Calu3 (cell line): ENCODE results near the gene MINDY4. TPM values are rescaled to one million over a fixed set of nuclear protein-coding genes. Genes with fewer than 3 reads are reported as not detected.

Experiments
- BruUV-seq: library from RNA; stranded (reverse); fragments of 400-500 nt; replicated peaks from 2 replicates; lab custom pipeline; 2021; lab: Mats Ljungman, UMichigan
- CTCF ChIA-PET: fragments of 300-600 bp; sonication (Branson Sonifier 250); formaldehyde crosslinking; loops from one replicate; lab custom pipeline; 2022; ENCODE audit warnings: antibody characterized with exemption; lab: Charles Lee
- DNase-seq: peaks from one replicate; pipeline ENCODE4 v3.0.0; 2022
- H3K27ac Mint-ChIP-seq: one replicate; pipeline ENCODE4 v1.8.0; 2022; ENCODE audit warnings: mixed read lengths; ENCODE audit not compliant: unreplicated experiment
- H3K27me3 Mint-ChIP-seq: one replicate; pipeline ENCODE4 v1.8.0; 2022; ENCODE audit warnings: mixed read lengths; ENCODE audit not compliant: unreplicated experiment
- H3K36me3 Mint-ChIP-seq: one replicate; pipeline ENCODE4 v1.8.0; 2022; ENCODE audit warnings: mild to moderate bottlenecking, moderate library complexity, mixed read lengths; ENCODE audit not compliant: insufficient read depth, unreplicated experiment
- H3K4me1 Mint-ChIP-seq: one replicate; pipeline ENCODE4 v1.8.0; 2022; ENCODE audit warnings: mild to moderate bottlenecking, low read depth, mixed read lengths; ENCODE audit not compliant: unreplicated experiment
- H3K4me3 Mint-ChIP-seq: one replicate; pipeline ENCODE4 v1.8.0; 2022; ENCODE audit warnings: mild to moderate bottlenecking, low read depth, moderate library complexity, mixed read lengths; ENCODE audit not compliant: unreplicated experiment
- H3K9me3 Mint-ChIP-seq: one replicate; pipeline ENCODE4 v1.8.0; 2022; ENCODE audit warnings: low read depth, mixed read lengths; ENCODE audit not compliant: unreplicated experiment
- intact Hi-C: fragments of 100-400 bp; cut with micrococcal nuclease; formaldehyde crosslinking; loops from one replicate; pipeline ENCODE4 v1.10.0; 2022; ENCODE audit not compliant: unreplicated experiment
- total RNA-seq: library from RNA; stranded (reverse); gene quantifications from 2 replicates; pipeline ENCODE4 v1.2.3, GENCODE V29; 2022
- TF ChIP-seq, protein P1 (sequence below): fragments of 200-600 bp; IDR thresholded peaks from one replicate; pipeline ENCODE4 v1.8.0; 2022; ENCODE audit warnings: antibody characterized with exemption; ENCODE audit not compliant: unreplicated experiment

MINDY4 gene
- total RNA-seq, 1 experiment from 2014 or later = 12.4 TPM

DNA sequence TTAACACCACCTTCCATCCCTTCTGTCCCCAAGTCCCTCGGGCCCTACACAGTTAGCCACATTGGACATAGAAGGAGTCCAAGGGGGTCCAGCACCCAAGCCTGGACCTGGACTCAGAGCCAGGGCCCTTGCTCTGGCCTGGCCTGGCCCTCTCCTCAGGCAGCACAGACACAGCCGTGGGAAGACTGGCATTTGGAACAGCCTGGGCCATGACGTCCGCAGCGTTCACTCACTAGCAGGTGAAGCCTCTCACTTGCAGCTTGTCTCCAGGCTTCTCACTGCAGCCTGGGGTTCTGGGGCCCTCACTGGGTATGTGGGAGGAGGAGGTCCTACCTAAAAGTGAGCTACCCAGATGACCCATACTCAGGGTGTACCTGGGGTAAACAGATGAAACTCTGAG lies 106.8 kb downstream of the MINDY4 start:
- no peaks in the 10 kb centered on the region for H3K27me3 Mint-ChIP-seq
- no peaks in the 10 kb centered on the region for H3K4me1 Mint-ChIP-seq
- intact Hi-C loops = no loop called here
- H3K4me3 Mint-ChIP-seq = no peak overlapping the region
- H3K27ac Mint-ChIP-seq = no peak overlapping the region
- H3K36me3 Mint-ChIP-seq = no peaks in the 10 kb centered on the region
- CTCF ChIA-PET = no interaction called here
- no peaks in the 10 kb centered on the region for H3K9me3 Mint-ChIP-seq
- no TSS peak for BruUV-seq
- TF ChIP-seq, protein P1, sequence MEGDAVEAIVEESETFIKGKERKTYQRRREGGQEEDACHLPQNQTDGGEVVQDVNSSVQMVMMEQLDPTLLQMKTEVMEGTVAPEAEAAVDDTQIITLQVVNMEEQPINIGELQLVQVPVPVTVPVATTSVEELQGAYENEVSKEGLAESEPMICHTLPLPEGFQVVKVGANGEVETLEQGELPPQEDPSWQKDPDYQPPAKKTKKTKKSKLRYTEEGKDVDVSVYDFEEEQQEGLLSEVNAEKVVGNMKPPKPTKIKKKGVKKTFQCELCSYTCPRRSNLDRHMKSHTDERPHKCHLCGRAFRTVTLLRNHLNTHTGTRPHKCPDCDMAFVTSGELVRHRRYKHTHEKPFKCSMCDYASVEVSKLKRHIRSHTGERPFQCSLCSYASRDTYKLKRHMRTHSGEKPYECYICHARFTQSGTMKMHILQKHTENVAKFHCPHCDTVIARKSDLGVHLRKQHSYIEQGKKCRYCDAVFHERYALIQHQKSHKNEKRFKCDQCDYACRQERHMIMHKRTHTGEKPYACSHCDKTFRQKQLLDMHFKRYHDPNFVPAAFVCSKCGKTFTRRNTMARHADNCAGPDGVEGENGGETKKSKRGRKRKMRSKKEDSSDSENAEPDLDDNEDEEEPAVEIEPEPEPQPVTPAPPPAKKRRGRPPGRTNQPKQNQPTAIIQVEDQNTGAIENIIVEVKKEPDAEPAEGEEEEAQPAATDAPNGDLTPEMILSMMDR = no peak
- no peak for DNase-seq

DNA sequence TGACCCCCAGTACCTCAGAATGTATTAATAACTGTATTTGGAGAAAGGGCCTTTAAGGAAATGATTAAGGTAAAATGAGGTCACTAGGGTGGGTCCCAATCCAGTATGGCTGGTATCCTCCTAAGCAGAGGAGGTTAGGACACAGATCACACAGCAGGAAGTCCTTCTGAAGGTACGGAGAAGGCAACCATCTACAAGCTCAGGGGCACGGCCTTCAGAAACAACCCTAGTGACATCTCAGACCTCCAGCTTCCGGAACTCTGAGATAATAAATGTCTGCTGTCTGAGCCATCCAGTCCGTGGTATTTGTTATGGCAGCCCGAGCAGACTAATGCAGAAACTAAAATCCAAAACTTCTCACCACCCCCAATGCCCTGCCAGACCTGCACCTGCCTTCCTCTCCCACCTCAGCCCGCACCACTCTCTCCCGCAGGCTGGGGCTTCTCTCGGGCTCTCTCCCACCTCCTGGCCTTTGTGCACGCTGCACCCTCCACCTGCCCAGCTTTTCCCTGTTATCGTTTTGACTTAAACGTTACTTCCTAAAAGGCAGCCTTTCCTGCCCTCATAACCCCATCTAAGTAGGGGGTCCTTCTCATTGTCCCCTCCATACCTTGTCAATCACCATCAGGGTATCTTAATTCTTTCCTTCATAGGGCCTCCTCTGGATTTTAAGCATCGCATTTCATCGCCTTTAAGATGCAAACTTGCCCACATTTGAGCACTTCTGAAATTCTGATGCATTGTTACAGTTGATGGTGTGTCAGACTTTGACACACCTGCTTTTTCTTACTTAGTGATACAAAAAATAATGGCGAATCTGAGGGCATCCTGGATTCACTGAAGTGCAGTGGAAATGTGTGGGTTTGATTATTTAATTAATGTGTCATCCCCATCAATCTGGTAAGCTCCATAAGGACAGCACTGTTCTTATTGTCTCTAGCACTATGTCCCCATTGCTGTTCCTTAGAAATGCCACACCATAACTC lies 108.2 kb downstream of the MINDY4 start:
- intact Hi-C loops = no loop called here
- CTCF ChIA-PET = interaction anchor here (0.6 to 0.7 kb wide), 2 partner anchors 55 to 114 kb away, joined by 3 read pairs; no protein-coding TSS in a partner anchor
- no peak overlapping the region for H3K4me3 Mint-ChIP-seq
- DNase-seq = no peak
- H3K9me3 Mint-ChIP-seq = no peaks in the 10 kb centered on the region
- no peak overlapping the region for H3K27ac Mint-ChIP-seq
- H3K4me1 Mint-ChIP-seq = no peaks in the 10 kb centered on the region
- TF ChIP-seq, protein P1 = no peak
- no peaks in the 10 kb centered on the region for H3K36me3 Mint-ChIP-seq
- no TSS peak for BruUV-seq
- no peaks in the 10 kb centered on the region for H3K27me3 Mint-ChIP-seq

DNA sequence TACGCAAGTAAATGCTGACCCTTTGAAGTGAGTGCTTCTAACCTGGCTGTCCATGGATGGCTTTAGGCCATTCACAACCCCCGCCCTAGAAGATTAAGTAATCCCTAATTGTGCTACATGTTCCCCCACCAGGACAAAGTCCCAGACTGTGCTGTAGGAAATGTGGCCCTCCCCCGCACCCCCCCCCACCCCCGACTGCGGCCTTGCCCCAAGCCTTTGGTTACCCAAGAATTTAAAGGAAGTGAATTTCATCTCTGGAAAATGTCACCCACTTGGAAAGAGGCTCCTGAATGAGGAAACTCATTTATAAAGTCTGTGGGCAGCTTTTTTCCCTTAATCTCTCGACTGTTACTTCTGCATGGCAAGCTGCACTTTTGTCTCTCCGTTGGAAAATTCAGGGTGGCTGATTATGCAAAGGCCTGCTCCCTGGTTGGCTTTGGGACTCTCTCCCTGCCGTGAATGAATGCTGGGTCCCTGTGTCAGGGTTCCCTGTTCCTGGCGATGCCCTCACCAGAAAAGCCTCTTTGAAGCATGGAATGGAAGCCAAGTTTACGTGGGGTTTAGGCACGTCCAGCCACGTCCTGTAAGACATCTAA lies 109.0 kb downstream of the MINDY4 start:
- no peaks in the 10 kb centered on the region for H3K9me3 Mint-ChIP-seq
- H3K36me3 Mint-ChIP-seq = no peaks in the 10 kb centered on the region
- TF ChIP-seq, protein P1 = no peak
- no TSS peak for BruUV-seq
- intact Hi-C loops = no loop called here
- H3K27me3 Mint-ChIP-seq = no peaks in the 10 kb centered on the region
- no peaks in the 10 kb centered on the region for H3K4me1 Mint-ChIP-seq
- no peak overlapping the region for H3K4me3 Mint-ChIP-seq
- no peak overlapping the region for H3K27ac Mint-ChIP-seq
- DNase-seq = no peak
- CTCF ChIA-PET = interaction anchor here (0.6 to 0.7 kb wide), 2 partner anchors 114 to 133 kb away, joined by 3 to 4 read pairs; no protein-coding TSS in a partner anchor

DNA sequence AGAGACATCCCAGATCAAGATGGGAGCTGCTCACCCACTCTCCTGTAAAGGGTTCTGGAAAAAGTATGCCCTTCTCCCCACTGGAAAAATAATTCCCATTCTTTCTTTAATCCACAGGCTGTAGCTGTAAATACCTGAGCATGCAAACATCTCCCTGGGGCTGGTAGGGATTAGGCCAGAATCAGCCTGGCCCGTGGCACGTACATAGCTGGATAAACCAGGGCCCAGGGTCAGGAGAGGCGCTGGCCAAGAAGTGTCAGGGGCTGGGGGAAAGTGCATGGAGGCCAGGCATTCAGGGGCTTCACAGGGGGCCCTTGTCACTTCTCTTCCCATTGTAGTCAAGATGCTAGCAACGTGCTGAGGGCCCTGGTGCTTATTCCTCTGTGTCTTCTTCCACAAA lies 109.7 kb downstream of the MINDY4 start:
- H3K27me3 Mint-ChIP-seq = no peaks in the 10 kb centered on the region
- TF ChIP-seq, protein P1 = no peak
- no TSS peak for BruUV-seq
- no peaks in the 10 kb centered on the region for H3K4me1 Mint-ChIP-seq
- no peak overlapping the region for H3K4me3 Mint-ChIP-seq
- no peaks in the 10 kb centered on the region for H3K36me3 Mint-ChIP-seq
- CTCF ChIA-PET = no interaction called here
- intact Hi-C loops = no loop called here
- no peak for DNase-seq
- H3K9me3 Mint-ChIP-seq = no peaks in the 10 kb centered on the region
- no peak overlapping the region for H3K27ac Mint-ChIP-seq
